ENCODE data around the gene EFR3B.

- TF ChIP-seq CTCF (IDR thresholded peaks at IDR 0.05; ENCODE audit: insufficient read depth, low read length, poor library complexity, severe bottlenecking) (no peak), EZH2phosphoT487 (conservative IDR thresholded peaks at IDR 0.05; ENCODE audit: low read length) (no peak)
These were observed 105.0 kb downstream of the EFR3B start for GRCh38 chr2:25146896-25147295.
